Effector memory CD4-positive, alpha-beta T cell (primary cell): ENCODE data around the gene NSUN2.
"Not testable (repeated sequence)": the region's sequence is repeated elsewhere in the genome, so short reads cannot be mapped to it uniquely, and the experiment has no call there.

ENCODE experiments used
- DNase-seq, 3 donors: peaks; one replicate each; pipeline ENCODE4 v3.0.0-alpha.2; 2020
- H3K27ac ChIP-seq: 2 replicates; pipeline ENCODE4 v1.7.0; 2013; ENCODE audit warnings: mild to moderate bottlenecking, low read length, moderate library complexity; ENCODE audit not compliant: insufficient read depth, poor library complexity, severe bottlenecking
- H3K27me3 ChIP-seq: replicated peaks from 2 replicates; pipeline ENCODE4 v1.7.0; 2013; ENCODE audit warnings: mild to moderate bottlenecking, low read length; ENCODE audit not compliant: insufficient read depth, control insufficient read depth, poor library complexity, severe bottlenecking
- H3K36me3 ChIP-seq: 2 replicates; pipeline ENCODE4 v1.7.0; 2013; ENCODE audit warnings: mild to moderate bottlenecking, low read length, moderate library complexity; ENCODE audit not compliant: control insufficient read depth, insufficient read depth
- H3K4me1 ChIP-seq: 2 replicates; pipeline ENCODE4 v1.7.0; 2013; ENCODE audit warnings: low read length, mild to moderate bottlenecking; ENCODE audit not compliant: control insufficient read depth, insufficient read depth, poor library complexity, severe bottlenecking
- H3K4me3 ChIP-seq: 2 replicates; pipeline ENCODE4 v1.7.0; 2013; ENCODE audit warnings: low read length, low read depth, mild to moderate bottlenecking; ENCODE audit not compliant: insufficient read depth, poor library complexity, severe bottlenecking
- H3K9me3 ChIP-seq: 2 replicates; pipeline ENCODE4 v1.7.0; 2013; ENCODE audit warnings: mild to moderate bottlenecking, low read length, moderate library complexity; ENCODE audit not compliant: control insufficient read depth

Gene NSUN2

DNA sequence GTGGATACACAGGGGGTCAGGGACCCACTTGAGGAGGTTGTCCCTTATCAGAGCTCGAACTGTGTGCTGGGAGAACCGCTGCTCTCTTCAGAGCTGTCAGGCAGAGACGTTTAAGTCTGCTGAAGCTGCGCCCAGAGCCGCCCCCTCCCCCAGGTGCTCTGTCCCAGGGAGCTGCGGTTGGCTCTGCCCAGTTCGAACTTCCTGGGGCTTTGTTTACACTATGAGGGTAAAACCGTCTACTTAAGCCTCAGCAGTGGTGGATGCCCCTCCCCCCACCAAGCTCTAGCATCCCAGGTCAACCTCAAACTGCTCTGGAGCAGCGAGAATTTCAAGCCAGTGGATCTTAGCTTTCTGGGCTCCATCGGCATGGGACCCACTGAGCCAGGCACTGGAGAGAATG lies 16.3 kb upstream of the NSUN2 start:
- H3K4me3 ChIP-seq: no peak overlapping the region
- H3K9me3 ChIP-seq: no peaks in the 10 kb centered on the region
- no peak overlapping the region for H3K27ac ChIP-seq
- H3K36me3 ChIP-seq: no peaks in the 10 kb centered on the region
- no peak for DNase-seq
- no peaks in the 10 kb centered on the region for H3K4me1 ChIP-seq
- H3K27me3 ChIP-seq: no peaks in the 10 kb centered on the region

- not testable (repeated sequence) for H3K4me3 ChIP-seq, H3K27ac ChIP-seq, H3K27me3 ChIP-seq, H3K9me3 ChIP-seq, DNase-seq, H3K36me3 ChIP-seq, H3K4me1 ChIP-seq
Measured at GRCh38 chr5:6645571-6646362, 12.9 kb upstream of the NSUN2 start.

GRCh38 chr5:6644794-6645241 lies 12.0 kb upstream of the NSUN2 start:
- no peaks in the 10 kb centered on the region for H3K36me3 ChIP-seq
- H3K9me3 ChIP-seq: no peaks in the 10 kb centered on the region
- H3K27ac ChIP-seq: no peak overlapping the region
- H3K4me1 ChIP-seq: no peaks in the 10 kb centered on the region
- no peak for DNase-seq
- no peaks in the 10 kb centered on the region for H3K27me3 ChIP-seq
- no peak overlapping the region for H3K4me3 ChIP-seq

DNA sequence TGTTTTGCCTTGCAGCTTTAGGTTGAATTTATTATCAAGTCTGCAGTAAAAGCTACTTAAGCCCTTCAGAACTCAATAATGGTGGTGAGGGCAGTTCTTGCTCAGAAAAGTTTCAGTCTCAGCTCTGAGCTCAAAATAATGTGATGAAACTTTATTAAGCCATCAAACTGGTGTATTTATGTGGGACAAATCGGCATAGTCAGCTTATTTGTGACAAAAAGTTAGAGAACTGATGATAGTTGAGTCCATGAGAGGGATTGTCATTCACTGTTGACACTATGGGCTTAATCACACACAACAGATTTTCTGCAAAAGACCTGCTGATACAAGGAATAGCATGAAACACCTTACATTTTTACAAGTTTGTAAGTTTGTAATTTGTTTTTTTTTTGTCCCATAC lies 9.8 kb upstream of the NSUN2 start:
- no peak overlapping the region for H3K27ac ChIP-seq
- H3K36me3 ChIP-seq: no peaks in the 10 kb centered on the region
- no peak for DNase-seq
- H3K27me3 ChIP-seq: no peaks in the 10 kb centered on the region
- no peak overlapping the region for H3K4me3 ChIP-seq
- no peaks in the 10 kb centered on the region for H3K4me1 ChIP-seq
- no peaks in the 10 kb centered on the region for H3K9me3 ChIP-seq

- H3K4me1 ChIP-seq: peaks cover 7% of the 10 kb centered on the region
- H3K27me3 ChIP-seq: no peaks in the 10 kb centered on the region
- no peak overlapping the region for H3K4me3 ChIP-seq
- no peak for DNase-seq
- no peak overlapping the region for H3K27ac ChIP-seq
- H3K9me3 ChIP-seq: no peaks in the 10 kb centered on the region
- H3K36me3 ChIP-seq: no peaks in the 10 kb centered on the region
Measured at GRCh38 chr5:6638236-6638635, 5.4 kb upstream of the NSUN2 start.

GRCh38 chr5:6637590-6637989 lies 4.7 kb upstream of the NSUN2 start:
- Histone ChIP-seq H3K27ac (no peak overlapping the region), H3K4me1 (peaks cover 7% of the 10 kb centered on the region), H3K27me3 (no peaks in the 10 kb centered on the region), H3K9me3 (no peaks in the 10 kb centered on the region), H3K4me3 (no peak overlapping the region), H3K36me3 (no peaks in the 10 kb centered on the region)
- DNase-seq: no peak

GRCh38 chr5:6637022-6637421 lies 4.2 kb upstream of the NSUN2 start:
- H3K4me1 ChIP-seq: peaks cover 10% of the 10 kb centered on the region
- no peak for DNase-seq
- H3K4me3 ChIP-seq: no peak overlapping the region
- H3K9me3 ChIP-seq: no peaks in the 10 kb centered on the region
- H3K27ac ChIP-seq: no peak overlapping the region
- no peaks in the 10 kb centered on the region for H3K36me3 ChIP-seq
- no peaks in the 10 kb centered on the region for H3K27me3 ChIP-seq

GRCh38 chr5:6636293-6636692 lies 3.4 kb upstream of the NSUN2 start:
- no peak for DNase-seq
- no peak overlapping the region for H3K27ac ChIP-seq
- no peaks in the 10 kb centered on the region for H3K9me3 ChIP-seq
- H3K4me1 ChIP-seq: peaks cover 14% of the 10 kb centered on the region
- no peak overlapping the region for H3K4me3 ChIP-seq
- H3K27me3 ChIP-seq: no peaks in the 10 kb centered on the region
- H3K36me3 ChIP-seq: peaks cover 2% of the 10 kb centered on the region

DNA sequence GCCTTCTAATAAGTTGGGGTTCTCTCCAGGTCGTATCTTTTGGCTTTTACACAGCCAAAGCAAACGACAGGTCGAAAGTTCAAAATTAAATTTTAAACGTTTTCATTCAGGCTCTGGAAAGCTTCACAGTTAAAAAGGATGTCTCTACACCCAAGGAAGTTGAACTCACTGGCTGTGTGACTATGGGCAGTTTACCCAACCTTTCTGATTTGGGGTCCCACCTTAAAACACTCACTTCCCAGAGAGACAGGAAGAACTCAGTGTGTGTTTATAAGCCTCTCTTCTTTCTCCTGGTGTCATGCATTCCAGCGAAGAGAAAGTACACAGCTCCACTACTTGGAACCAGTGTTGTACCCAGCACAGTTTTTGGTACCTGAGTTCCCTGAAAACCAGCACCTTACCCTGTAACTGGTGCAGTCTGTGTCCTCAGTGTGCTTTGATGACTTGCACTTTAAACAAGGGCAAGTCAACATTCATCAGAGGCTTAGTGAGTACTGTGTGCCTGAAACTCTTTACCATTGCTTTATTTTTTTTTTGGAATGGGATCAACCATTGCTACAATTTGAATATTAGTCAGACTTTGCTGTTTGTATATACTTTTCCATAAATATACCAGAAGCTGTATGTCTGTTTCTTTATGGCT lies 2.1 kb upstream of the NSUN2 start:
- Histone ChIP-seq H3K9me3 (no peaks in the 10 kb centered on the region), H3K27me3 (no peaks in the 10 kb centered on the region), H3K27ac (no peak overlapping the region), H3K36me3 (peaks cover 9% of the 10 kb centered on the region), H3K4me1 (peaks cover 17% of the 10 kb centered on the region), H3K4me3 (no peak overlapping the region)
- no peak for DNase-seq

DNA sequence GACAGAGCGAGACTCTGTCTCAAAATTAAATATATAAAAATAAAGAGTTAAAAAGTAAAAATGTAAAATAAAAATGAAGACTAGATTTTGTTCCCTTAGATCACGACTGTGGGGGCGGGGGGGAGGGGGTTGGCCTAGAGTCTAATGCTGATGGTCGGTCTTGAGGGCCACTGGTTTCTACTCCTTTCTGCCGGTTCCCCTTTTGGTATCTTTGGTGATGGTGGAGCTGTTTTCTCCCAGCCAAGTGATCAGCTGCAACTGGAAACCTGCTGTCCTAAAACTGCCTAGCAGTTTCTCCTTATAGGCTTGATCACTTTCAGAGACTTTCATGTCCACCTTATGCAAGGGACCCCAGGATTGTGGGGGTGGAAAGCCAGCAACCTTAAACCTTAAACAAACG lies 1.5 kb upstream of the NSUN2 start:
- Histone ChIP-seq H3K4me3 (peak overlapping the region; percentile 96), H3K9me3 (no peaks in the 10 kb centered on the region), H3K27ac (no peak overlapping the region), H3K4me1 (peaks cover 17% of the 10 kb centered on the region), H3K27me3 (no peaks in the 10 kb centered on the region), H3K36me3 (peaks cover 14% of the 10 kb centered on the region)
- no peak for DNase-seq
